BJ (cell line): ENCODE results near the gene IL3. TPM values are rescaled to one million over a fixed set of nuclear protein-coding genes. Genes with fewer than 3 reads are reported as not detected.

Experiments used
- CTCF ChIA-PET: fragments of 350-600 bp; formaldehyde crosslinking; extraction: SDS; loops from one replicate; lab custom pipeline; 2021; ENCODE audit warnings: antibody characterized with exemption, inconsistent platforms; lab: Yijun Ruan, JAX
- POLR2A ChIA-PET: fragments of 300-600 bp; sonication (Branson Sonifier 250); formaldehyde crosslinking; extraction: SDS; loops from one replicate; lab custom pipeline; 2021; ENCODE audit warnings: antibody characterized with exemption; lab: Charles Lee
- DNase-seq: peaks from one replicate; pipeline ENCODE4 v3.0.0-alpha.2; 2011; ENCODE audit warnings: low read depth
- H3K27me3 ChIP-seq: 2 replicates; pipeline ENCODE4 v1.6.0; 2011; ENCODE audit warnings: low read length; ENCODE audit not compliant: control insufficient read depth, insufficient read depth
- H3K36me3 ChIP-seq: 2 replicates; pipeline ENCODE4 v1.5.1; 2011; ENCODE audit warnings: low read length; ENCODE audit not compliant: control insufficient read depth, insufficient read depth
- H3K4me3 ChIP-seq: 2 replicates; pipeline ENCODE4 v1.5.1; 2011; ENCODE audit warnings: low read depth, mild to moderate bottlenecking, control low read depth, low read length
- polyA plus RNA-seq: library from polyadenylated mRNA; depleted of rRNA; stranded (reverse); fragments of >200 nt; gene quantifications from 2 replicates; pipeline ENCODE4 v1.2.3, GENCODE V29; 2011
- TF ChIP-seq, protein P1 (sequence below): IDR thresholded peaks from 2 replicates; pipeline ENCODE4 v1.5.1; 2011; ENCODE audit warnings: low read depth, mild to moderate bottlenecking, control low read depth, inconsistent platforms, low read length, moderate library complexity; ENCODE audit not compliant: insufficient read depth

Gene IL3
- polyA plus RNA-seq, 1 experiment = not detected

DNA sequence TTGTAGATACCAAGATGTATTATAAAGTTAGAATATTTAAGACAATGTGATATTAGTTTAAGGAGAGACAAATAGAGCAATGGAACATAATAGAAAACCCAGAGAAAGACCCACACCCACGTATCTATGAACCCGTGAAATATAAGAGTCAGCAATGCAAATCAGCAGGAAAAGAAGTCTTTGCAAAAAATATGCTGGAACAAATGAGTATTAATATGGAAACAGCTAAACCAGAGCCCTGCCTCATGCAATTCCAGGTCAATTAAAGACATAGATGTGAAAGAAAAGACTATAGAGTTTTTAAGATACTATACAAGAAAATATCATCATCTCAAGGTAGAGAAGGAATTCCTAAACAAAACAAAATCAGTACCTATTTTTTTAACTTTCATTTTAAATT is 23.1 kb upstream of the IL3 start:
- ChIA-PET POLR2A (no interaction called here), CTCF (no interaction called here)
- Histone ChIP-seq H3K4me3 (no peak overlapping the region), H3K27me3 (no peaks in the 10 kb centered on the region), H3K36me3 (no peaks in the 10 kb centered on the region)
- TF ChIP-seq, protein P1, sequence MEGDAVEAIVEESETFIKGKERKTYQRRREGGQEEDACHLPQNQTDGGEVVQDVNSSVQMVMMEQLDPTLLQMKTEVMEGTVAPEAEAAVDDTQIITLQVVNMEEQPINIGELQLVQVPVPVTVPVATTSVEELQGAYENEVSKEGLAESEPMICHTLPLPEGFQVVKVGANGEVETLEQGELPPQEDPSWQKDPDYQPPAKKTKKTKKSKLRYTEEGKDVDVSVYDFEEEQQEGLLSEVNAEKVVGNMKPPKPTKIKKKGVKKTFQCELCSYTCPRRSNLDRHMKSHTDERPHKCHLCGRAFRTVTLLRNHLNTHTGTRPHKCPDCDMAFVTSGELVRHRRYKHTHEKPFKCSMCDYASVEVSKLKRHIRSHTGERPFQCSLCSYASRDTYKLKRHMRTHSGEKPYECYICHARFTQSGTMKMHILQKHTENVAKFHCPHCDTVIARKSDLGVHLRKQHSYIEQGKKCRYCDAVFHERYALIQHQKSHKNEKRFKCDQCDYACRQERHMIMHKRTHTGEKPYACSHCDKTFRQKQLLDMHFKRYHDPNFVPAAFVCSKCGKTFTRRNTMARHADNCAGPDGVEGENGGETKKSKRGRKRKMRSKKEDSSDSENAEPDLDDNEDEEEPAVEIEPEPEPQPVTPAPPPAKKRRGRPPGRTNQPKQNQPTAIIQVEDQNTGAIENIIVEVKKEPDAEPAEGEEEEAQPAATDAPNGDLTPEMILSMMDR = no peak
- DNase-seq = no peak

DNA sequence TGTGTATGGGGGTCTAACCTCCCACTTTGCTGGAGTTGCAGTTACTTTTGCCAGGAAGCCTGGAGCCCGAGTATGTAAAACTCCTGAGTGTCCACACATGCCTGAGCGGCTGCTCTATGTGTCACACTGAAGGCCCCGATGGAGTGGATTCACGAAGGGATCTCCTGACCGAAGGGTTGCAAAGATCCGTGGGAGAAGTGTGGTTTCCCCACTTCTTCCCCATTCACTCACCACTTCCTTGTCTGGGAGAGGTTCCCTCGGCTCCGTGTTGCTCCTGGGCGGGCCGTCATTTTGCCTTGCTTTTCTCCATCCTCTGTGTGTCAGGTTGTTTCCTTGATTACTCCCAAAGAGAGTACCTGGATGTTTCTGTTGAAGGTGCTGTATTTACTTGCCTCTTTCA is 16.2 kb upstream of the IL3 start:
- H3K4me3 ChIP-seq = no peak overlapping the region
- peaks cover 2% of the 10 kb centered on the region for H3K27me3 ChIP-seq
- CTCF ChIA-PET = interaction anchor here (2.1 kb wide), 1 partner anchor 19 kb away, joined by 7 read pairs; no protein-coding TSS in a partner anchor
- POLR2A ChIA-PET = no interaction called here
- H3K36me3 ChIP-seq = no peaks in the 10 kb centered on the region
- DNase-seq = no peak
- TF ChIP-seq, protein P1 = no peak

DNA sequence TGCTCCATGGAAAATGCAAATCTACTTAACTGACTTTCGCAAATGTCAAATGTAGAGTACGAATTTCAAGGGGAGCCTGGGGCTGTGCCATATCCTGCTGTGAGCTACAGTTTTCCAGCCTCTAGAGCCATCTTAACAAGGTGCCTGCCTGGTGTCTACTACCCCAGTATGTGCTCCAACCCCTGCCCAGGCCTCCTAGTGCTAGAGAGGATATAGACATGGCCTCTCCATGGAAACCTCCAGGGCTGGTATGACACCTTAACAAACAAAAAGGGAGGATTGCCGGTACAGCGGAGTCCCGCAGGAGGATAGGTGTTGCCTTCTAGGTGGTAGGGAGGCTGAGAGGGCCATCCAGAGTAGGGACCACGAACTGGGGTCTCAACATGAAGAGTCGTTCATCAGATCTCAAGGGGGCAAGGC is 13.6 kb upstream of the IL3 start:
- H3K27me3 ChIP-seq = peaks cover 4% of the 10 kb centered on the region
- ChIA-PET CTCF (no interaction called here), POLR2A (no interaction called here)
- no peak for DNase-seq
- H3K4me3 ChIP-seq = no peak overlapping the region
- TF ChIP-seq, protein P1 = no peak
- no peaks in the 10 kb centered on the region for H3K36me3 ChIP-seq

DNA sequence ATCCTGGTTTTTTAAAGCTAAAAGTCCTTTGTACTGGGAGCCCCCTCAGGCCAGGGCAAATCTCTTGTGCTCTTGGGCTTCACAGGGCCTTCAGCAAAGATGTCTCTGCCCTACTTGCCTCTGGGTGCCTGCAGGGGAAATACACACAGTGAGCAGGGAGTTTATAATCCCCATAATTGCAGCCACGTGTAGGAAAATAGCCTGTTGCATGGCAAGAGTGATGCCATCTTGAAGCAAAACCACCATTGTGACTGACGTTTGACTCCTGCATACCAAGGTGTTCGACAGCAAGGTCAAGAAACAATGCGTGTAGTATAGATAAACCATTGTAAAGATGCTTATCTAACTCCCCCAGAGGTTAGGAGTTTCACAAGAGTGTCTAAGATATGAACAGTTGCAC is 11.4 kb upstream of the IL3 start:
- ChIA-PET POLR2A (no interaction called here), CTCF (interaction anchor here (1.8 kb wide), 1 partner anchor 15 kb away, joined by 14 read pairs; no protein-coding TSS in a partner anchor)
- DNase-seq = no peak
- peaks cover 6% of the 10 kb centered on the region for H3K27me3 ChIP-seq
- H3K36me3 ChIP-seq = no peaks in the 10 kb centered on the region
- TF ChIP-seq, protein P1 = no peak
- no peak overlapping the region for H3K4me3 ChIP-seq

DNA sequence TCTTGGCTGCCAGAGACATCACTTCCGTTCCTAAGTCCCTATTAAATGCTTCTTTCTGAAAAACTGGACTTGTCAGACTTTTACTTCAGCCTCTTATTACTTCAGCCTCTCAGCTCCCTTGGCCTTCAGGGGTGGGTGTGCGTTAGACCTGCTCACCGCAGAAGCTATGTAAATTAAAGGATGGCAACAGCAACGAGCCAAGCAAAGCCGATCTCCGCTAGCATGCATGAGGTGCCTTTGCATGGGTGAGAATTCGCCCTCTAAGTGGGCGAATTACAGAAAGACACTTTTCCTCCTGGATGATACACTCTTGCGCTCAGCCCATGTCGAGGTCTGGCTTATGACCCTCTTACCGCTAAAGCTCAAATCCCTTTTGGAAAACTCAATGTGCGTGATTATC is 10.9 kb upstream of the IL3 start:
- TF ChIP-seq, protein P1 = no peak
- POLR2A ChIA-PET = no interaction called here
- Histone ChIP-seq H3K36me3 (no peaks in the 10 kb centered on the region), H3K4me3 (no peak overlapping the region), H3K27me3 (peaks cover 8% of the 10 kb centered on the region)
- CTCF ChIA-PET = interaction anchor here (1.8 kb wide), 1 partner anchor 14 kb away, joined by 14 read pairs; no protein-coding TSS in a partner anchor
- no peak for DNase-seq
